Parathyroid adenoma (tissue), 2 donors: ENCODE data around the gene OR5F1.

Experiments used
- H2AFZ ChIP-seq: fragments of 300-600 bp; sonication (generic); one replicate; pipeline ENCODE4 v1.7.0; 2017; ENCODE audit warnings: antibody characterized with exemption, mild to moderate bottlenecking
- H3K27ac ChIP-seq: fragments of 300-600 bp; sonication (generic); one replicate; pipeline ENCODE4 v1.7.0; 2017
- H3K27me3 ChIP-seq: fragments of 300-600 bp; sonication (generic); one replicate; pipeline ENCODE4 v1.7.0; 2017; ENCODE audit warnings: low read length; ENCODE audit not compliant: control insufficient read depth, insufficient read depth
- H3K36me3 ChIP-seq: fragments of 300-600 bp; sonication (generic); one replicate; pipeline ENCODE4 v1.7.0; 2017; ENCODE audit warnings: low read length; ENCODE audit not compliant: control insufficient read depth, insufficient read depth
- H3K4me1 ChIP-seq: fragments of 300-600 bp; sonication (generic); one replicate; pipeline ENCODE4 v1.7.0; 2017; ENCODE audit warnings: control low read depth
- H3K4me2 ChIP-seq: fragments of 300-600 bp; sonication (generic); one replicate; pipeline ENCODE4 v1.7.0; 2017; ENCODE audit warnings: low read length
- H3K4me3 ChIP-seq: fragments of 300-600 bp; sonication (generic); one replicate; pipeline ENCODE4 v1.7.0; 2017; ENCODE audit warnings: low read depth, low read length
- H3K79me2 ChIP-seq: fragments of 300-600 bp; sonication (generic); one replicate; pipeline ENCODE4 v1.7.0; 2017; ENCODE audit warnings: control low read depth
- H3K9ac ChIP-seq: fragments of 300-600 bp; sonication (generic); one replicate; pipeline ENCODE4 v1.7.0; 2017; ENCODE audit warnings: mild to moderate bottlenecking
- H3K9me3 ChIP-seq: fragments of 300-600 bp; sonication (generic); one replicate; pipeline ENCODE4 v1.7.0; 2017; ENCODE audit warnings: low read length; ENCODE audit not compliant: control insufficient read depth
- CTCF ChIP-seq: fragments of 300-600 bp; sonication (generic); IDR thresholded peaks from one replicate; pipeline ENCODE4 v1.7.0; 2017; ENCODE audit warnings: antibody characterized with exemption, mild to moderate bottlenecking
- donor health status: primary hyperparathyroidism.

The OR5F1 gene

GRCh38 chr11:55969845-55970244 lies 24.6 kb downstream of the OR5F1 start, which contains the start of gene OR10AG1:
Gene OR10AG1, minus strand, starts transcription at chr11:55969945. Its CDS starts 38 bp downstream, at chr11:55969907.
- Histone ChIP-seq H3K4me1 (no peaks in the 10 kb centered on the region), H2AFZ (no peak within 1 kb of the TSS), H3K27ac (no peak within 1 kb of the TSS), H3K9ac (no peak within 1 kb of the TSS), H3K79me2 (no peaks in the 10 kb centered on the region), H3K4me3 (no peak within 1 kb of the TSS), H3K27me3 (no peaks in the 10 kb centered on the region), H3K4me2 (no peak within 1 kb of the TSS), H3K36me3 (no peaks in the 10 kb centered on the region), H3K9me3 (no peaks in the 10 kb centered on the region)
- no peak for TF ChIP-seq CTCF

- no peak for TF ChIP-seq CTCF
- Histone ChIP-seq H3K9ac (no peak overlapping the region), H3K27me3 (no peaks in the 10 kb centered on the region), H3K9me3 (no peaks in the 10 kb centered on the region), H3K4me3 (no peak overlapping the region), H3K4me2 (no peak overlapping the region), H3K36me3 (no peaks in the 10 kb centered on the region), H3K4me1 (no peaks in the 10 kb centered on the region), H3K27ac (no peak overlapping the region), H3K79me2 (no peaks in the 10 kb centered on the region), H2AFZ (no peak overlapping the region)
Measured at GRCh38 chr11:55967914-55968313, 26.5 kb downstream of the OR5F1 start.

- H3K27me3 ChIP-seq, result no peaks in the 10 kb centered on the region
- no peak overlapping the region for H2AFZ ChIP-seq
- no peaks in the 10 kb centered on the region for H3K36me3 ChIP-seq
- H3K4me2 ChIP-seq, result no peak overlapping the region
- no peak for TF ChIP-seq CTCF
- H3K4me1 ChIP-seq, result no peaks in the 10 kb centered on the region
- H3K79me2 ChIP-seq, result no peaks in the 10 kb centered on the region
- no peak overlapping the region for H3K4me3 ChIP-seq
- no peaks in the 10 kb centered on the region for H3K9me3 ChIP-seq
- no peak overlapping the region for H3K27ac ChIP-seq
- H3K9ac ChIP-seq, result no peak overlapping the region
Measured at GRCh38 chr11:55966391-55966790, 28.0 kb downstream of the OR5F1 start.

GRCh38 chr11:55956521-55956920 lies 37.9 kb downstream of the OR5F1 start:
- H3K79me2 ChIP-seq, result no peaks in the 10 kb centered on the region
- no peak overlapping the region for H3K4me2 ChIP-seq
- H3K9ac ChIP-seq, result no peak overlapping the region
- no peak overlapping the region for H3K27ac ChIP-seq
- no peaks in the 10 kb centered on the region for H3K4me1 ChIP-seq
- H3K27me3 ChIP-seq, result no peaks in the 10 kb centered on the region
- no peak overlapping the region for H2AFZ ChIP-seq
- no peak for TF ChIP-seq CTCF
- H3K4me3 ChIP-seq, result no peak overlapping the region
- no peaks in the 10 kb centered on the region for H3K36me3 ChIP-seq
- H3K9me3 ChIP-seq, result no peaks in the 10 kb centered on the region

- Histone ChIP-seq H3K9me3 (no peaks in the 10 kb centered on the region), H3K4me2 (no peak overlapping the region), H2AFZ (no peak overlapping the region), H3K79me2 (no peaks in the 10 kb centered on the region), H3K9ac (no peak overlapping the region), H3K27me3 (no peaks in the 10 kb centered on the region), H3K4me1 (no peaks in the 10 kb centered on the region), H3K27ac (no peak overlapping the region), H3K4me3 (no peak overlapping the region), H3K36me3 (no peaks in the 10 kb centered on the region)
- TF ChIP-seq CTCF, result no peak
Measured at GRCh38 chr11:55949330-55949729, 45.1 kb downstream of the OR5F1 start.
